ENCODE results near the gene IZUMO1R.
"Not testable (repeated sequence)": the region's sequence is repeated elsewhere in the genome, so short reads cannot be mapped to it uniquely, and the experiment has no call there.

IZUMO1R gene

DNA sequence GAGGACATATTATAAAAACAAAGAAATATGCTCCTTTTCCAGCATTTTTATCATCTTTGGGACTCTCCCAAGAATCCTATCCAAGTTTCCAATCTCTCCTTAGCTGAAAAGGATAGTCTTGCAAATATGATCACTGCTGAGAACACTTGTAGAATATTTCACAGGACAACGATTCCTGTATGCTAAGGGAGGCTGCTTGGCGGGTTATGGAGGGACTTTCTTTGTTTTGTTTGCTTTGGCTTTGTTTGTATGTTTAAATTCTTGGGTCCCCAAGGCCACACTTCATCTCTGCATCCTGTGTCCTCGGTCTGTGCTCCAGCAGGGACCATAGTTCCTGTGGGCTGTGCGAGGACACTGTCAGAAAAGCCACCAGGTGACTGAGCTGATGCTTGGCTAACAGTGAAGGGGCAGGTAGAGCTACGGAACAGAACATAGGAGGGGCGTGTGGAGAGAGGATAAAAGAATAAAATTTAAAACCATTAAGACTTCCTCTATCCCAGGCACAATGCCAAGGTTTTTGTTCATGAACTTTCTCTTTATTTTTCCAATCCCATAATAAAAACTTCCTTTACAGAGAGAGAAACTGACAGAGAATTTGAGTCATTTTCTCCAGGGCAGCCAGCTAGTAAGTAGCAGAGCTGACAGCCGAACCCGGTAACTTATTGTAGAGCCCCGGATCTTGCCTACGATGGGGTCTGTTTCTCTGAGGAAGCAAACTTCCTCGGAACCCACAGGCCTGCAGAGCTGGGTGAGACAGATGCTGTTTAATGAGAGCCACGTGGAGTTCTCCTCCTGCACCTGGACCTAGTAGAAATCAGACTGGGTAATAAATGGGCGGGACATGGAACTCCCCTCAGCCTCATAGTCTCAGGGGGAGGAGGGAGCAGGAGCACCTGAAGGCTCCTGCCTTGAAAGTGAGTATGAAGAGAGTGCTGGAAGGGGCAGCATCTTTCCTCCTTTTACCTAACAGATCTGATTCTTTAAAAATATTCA is at the start of gene IZUMO1R:
Gene IZUMO1R, plus strand, starts transcription at position 615 of the 993 bp plus-strand sequence. CDS start 1,057 bp downstream, outside the sequence.
- no peak for DNase-seq (ENCODE audit: low read depth)

DNA sequence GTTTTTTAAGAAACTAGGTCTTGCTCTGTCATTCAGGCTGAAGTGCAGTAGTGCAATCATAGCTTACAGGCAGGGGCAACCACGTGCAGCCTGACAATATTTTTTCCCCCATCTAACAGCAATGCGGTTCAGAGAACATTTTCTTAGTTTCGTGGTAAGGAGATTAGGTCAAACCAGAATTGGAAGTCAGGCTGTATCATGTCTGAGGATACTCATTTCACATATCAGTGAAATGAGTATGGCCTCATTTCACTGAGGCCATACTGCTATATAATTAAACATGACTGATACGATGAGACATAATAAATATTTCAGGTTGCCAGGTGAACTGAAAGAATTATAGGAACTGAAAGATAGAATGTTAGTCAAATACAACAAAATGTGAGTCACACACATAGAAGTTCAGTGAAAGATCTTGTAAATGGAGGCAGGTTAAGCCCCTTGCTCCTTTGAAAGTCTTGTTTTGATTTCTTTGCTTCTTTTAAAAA is 32.5 kb upstream of the IZUMO1R start:
- DNase-seq (ENCODE audit: low read depth) = no peak

DNA sequence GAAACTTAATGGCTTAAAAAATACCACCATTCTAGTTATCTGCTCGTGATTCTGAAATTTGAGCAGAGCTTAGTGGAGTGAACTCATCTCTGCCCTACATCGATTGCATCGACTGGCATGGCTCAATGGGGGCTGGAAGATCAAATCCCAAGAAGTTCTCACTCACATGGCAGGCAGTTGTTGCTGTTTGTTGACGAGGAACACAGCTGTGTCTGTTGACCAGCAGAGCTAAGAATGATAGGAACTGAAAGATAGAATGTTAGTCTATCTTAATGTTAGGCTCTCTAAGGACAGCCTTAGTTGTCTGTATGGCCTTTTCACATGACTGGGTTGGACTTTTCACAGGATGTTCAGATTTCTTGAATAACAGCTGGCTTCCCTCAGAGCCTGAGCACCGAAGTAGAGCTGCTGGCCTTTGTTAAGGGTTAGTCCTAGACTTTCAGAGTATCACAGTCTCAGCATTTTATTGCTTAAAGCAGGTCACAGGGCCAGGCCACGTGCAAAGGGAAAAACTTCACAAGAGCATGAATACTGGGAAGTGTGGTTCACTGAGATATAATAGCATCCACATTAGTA is 31.6 kb upstream of the IZUMO1R start:
- DNase-seq (ENCODE audit: low read depth) = no peak

DNA sequence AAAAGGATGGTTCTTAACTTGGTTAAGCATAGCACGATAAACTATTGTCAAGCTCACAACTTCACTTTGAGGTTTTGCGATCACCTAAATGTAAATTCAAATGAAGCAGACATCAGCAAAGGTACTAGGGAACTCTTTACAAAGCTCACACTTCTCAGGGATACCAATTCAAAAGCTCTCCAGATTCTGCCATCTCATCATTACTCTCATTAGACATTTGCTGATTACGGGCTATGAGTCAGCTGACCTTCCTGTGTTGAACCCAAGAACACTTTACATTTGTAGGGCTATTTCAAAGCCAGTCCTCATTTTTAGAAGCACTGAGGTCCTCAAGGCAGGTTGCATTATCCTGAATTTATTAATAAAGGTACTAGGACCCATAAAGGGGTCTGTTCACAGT is 28.4 kb upstream of the IZUMO1R start:
- no peak for DNase-seq (ENCODE audit: low read depth)

DNA sequence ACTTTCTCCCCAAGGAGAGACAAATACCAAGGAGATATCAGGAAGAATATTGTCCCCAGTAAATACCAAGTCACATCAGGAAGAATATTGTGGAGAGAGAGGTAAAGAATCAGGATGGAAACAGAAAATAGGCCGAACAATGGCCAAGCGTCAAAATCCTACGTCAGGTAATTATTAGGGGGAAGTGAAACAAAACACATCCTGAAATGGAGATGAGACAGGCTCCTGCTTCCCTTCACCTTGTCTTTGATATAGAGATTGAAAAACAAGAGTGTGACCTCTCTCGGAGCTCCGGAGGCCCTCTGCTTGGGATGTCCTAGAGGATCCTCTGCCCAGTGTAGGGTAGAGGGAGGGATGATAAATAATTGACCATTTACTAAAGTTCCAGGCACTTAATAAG is 27.4 kb upstream of the IZUMO1R start:
- DNase-seq (ENCODE audit: low read depth) = no peak

DNA sequence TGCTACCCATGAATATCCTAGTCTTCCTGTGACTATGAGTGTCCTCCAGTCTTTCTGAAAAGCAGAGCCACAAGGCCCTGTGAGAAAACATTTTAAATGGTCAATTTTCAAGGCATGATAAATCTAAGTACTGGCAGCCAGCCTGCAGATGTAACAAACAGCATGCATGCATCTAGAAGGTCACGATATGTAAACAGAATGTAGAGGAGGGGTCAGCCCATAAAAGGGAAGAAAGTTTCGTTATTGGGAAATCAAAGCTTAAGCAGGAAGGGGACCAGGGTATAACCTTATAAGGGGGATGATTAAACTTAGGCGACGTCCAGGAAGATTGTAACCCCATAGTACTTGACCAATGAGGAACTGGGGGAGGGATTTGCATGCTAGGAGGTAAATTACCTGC is 26.2 kb upstream of the IZUMO1R start:
- DNase-seq (ENCODE audit: low read depth) = not testable (repeated sequence)

DNA sequence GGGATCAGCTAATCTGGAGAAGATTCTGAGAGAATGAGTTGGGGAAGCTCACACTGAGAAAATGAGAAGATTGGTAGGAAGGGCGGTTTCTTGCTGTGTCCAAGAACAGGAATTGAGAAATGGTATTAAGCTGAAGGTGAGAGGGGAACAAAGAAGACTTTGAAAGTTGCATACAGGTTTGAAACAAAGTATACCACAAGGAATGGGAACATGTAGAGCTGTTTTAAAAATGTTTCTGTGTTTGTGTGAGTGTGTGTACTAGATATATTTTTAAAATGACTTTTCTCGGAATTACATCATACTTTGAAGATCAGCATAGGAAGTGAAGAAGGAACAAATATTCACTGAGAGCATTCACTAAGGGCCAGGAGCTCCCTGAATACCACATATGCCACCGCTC is 24.4 kb upstream of the IZUMO1R start:
- no peak for DNase-seq (ENCODE audit: low read depth)

DNA sequence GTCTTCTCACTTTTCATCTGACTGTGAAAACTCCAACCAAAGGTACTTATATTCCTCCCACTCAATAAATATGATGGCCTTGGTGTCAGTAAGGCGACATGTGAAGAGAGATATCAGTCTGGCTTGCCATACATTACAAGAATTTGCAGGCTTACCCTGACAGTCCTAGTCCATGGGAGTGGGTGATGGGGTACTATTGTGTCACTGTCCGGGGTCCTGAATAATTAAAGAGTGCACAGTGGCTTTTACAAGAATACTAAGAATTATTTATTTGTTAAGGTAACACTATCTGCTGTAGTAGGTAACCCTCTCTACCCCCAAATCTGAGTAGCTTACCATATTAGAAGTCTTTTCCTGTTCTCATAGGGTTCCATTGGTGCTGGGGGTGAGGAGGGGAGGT is 23.1 kb upstream of the IZUMO1R start:
- no peak for DNase-seq (ENCODE audit: low read depth)

DNA sequence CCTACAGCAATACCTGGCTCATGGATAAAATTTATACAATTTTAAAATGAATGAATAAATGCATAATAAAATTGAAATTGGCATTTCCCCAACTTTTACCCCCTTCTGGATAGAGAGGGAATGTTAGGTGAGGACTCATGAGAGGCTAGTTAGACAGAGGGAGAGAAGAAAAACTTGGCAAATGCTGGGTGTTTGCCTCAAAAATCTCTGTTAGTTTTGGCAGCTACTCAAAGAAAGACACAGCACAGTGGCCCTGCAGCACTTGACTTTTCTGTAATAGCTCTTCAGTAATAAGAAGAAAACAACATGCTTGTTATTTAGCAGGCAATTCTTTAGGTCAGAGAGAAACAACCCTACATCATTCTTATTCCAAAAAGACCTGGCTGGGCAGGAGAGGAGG is 20.7 kb upstream of the IZUMO1R start:
- no peak for DNase-seq (ENCODE audit: low read depth)

DNA sequence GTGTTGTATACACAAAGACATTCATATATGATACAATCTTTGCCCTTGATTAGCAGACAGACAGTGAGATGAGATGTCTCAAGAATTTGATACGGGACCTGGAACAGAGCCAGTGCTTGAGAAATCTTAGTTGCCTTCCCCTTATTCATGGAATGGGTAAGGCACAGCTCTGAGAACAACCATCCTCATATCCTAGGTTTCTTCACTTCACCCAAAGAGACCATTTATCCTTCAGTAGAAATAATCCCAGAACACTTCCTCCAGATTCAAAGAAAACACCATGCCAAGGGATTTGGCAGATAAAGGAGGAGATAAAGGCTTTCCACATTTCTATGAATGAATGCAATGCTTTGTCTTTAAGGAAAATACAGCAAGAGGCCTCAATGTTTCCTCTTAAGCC is 8.8 kb upstream of the IZUMO1R start:
- no peak for DNase-seq (ENCODE audit: low read depth)

DNA sequence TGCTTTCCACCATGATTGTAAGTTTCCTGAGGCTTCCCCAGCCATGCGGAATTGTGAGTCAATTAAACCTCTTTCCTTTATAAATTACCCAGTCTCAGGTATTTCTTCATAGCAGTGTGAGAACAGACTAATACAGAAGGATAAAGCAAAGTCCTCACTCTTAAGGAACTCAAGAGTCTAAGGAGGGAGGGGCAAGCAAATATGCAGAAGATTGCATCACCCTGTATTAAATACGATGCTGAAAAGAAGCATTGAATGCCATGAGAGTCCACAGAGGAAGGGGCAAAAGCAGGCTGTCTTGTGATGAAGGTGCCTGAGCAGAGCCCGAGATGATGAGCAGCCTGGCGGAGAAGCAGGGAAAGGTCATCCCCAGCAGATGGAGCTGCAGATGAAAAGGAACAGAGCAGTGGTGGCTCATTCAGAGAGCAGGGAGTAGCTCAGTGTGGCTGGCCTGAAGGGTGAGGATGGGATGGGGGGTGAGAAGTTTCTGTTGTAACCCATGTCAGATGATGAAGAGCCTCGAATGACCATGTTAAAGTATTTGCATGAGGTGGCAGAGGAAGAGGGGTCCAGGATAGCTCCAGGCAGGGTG is 6.3 kb upstream of the IZUMO1R start:
- DNase-seq (ENCODE audit: low read depth) = no peak

DNA sequence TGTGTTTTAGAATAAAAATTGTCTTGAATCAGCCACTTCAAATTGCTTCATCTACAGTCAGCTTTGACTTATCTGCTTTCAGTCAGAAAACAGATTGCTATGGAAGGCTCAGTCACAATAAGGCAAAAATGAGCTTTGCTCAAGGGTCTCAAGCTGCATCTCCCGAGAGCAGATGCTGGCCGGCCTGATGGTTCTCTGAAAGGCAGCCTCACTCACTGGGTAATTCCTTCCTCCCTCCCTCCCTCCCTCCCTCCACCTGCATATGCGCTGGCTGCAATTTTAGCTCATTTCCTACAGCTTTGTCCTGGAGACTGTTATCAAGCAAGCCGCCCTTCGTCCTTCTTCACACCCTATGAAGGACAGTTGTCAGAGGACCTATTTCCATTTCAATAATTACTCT is 1.6 kb upstream of the IZUMO1R start:
- DNase-seq (ENCODE audit: low read depth) = no peak

DNA sequence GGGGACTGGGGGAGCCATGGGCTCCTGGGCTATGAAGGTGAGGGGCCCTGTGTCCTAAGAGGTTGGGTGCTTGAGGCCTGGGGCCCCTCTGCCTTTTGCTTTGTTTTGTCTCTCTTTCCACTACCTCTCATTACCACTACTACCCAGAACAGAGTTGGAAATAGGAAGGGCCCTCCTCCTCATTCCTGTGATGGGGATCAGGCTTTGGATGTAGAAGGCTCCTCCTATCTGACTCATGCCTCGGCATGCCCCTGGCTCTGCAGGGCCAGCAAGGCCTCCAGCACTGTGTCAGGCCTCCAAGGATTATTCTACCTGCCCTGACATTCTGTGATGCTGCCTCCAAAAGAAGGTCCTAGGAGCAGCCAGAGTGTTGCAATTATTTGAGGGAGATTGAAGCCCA is 766 bp downstream of the IZUMO1R start:
- DNase-seq (ENCODE audit: low read depth) = no peak

DNA sequence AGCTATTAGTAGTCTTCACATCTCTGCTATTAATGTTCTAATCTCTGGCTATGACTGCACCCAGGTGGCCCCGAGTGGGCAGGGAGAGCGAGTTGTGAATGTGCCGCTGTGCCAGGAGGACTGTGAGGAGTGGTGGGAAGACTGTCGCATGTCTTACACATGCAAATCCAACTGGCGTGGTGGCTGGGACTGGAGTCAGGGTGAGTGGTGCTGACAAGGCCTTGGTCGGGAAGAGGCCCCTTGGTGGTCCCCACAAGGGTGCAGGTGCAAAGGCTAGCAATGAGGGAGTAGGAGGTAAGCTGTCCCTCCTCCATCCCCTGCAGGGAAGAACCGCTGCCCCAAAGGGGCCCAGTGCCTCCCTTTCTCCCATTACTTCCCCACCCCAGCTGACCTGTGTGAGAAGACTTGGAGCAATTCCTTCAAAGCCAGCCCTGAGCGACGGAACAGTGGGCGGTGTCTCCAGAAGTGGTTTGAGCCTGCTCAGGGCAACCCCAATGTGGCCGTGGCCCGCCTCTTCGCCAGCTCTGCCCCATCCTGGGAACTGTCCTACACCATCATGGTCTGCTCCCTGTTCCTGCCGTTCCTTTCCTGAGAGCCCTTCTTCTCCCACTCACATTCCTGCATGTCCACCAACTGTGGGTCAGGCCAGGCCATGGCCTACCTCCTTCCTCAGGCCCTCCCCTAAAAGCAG is 2.9 kb downstream of the IZUMO1R start:
- no peak for DNase-seq (ENCODE audit: low read depth)

DNA sequence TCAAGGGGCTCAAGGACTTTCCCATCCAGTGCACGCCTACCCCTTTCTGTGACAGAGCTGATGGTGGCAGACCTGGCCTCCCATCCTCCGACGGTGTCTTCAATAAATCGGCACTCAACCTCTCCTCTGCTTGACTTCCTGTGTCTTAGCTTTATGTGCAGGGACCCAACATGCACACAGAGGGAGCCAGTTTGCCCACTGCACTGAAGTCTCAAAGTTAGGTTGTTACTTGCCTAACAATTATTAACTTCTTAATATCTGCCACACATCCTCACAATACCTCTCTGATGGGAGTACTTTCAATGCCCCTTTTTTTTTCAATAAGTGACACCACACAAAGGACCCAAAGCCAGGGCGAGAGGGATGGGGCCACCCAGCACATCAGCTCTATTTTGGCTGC is 3.6 kb downstream of the IZUMO1R start:
- no peak for DNase-seq (ENCODE audit: low read depth)

DNA sequence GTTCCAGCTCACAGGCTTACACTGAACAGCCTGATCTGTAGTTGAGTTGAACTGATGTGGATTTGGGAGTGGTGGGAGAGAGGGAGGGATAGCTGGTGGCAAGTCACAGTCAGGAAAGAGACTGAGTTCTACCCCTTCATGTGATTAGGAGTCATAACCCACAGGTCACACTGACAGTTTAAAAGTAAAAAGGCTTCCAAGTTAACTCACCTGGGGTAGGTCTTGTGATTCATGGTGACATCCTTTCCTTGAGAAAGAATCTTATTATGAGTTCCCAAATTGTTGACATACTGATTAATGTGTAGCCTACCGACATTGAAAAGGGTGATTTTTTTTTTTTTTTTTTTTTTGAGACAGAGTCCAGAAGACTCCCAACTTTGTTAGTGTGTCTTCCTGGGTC is 5.4 kb downstream of the IZUMO1R start:
- DNase-seq (ENCODE audit: low read depth) = no peak

DNA sequence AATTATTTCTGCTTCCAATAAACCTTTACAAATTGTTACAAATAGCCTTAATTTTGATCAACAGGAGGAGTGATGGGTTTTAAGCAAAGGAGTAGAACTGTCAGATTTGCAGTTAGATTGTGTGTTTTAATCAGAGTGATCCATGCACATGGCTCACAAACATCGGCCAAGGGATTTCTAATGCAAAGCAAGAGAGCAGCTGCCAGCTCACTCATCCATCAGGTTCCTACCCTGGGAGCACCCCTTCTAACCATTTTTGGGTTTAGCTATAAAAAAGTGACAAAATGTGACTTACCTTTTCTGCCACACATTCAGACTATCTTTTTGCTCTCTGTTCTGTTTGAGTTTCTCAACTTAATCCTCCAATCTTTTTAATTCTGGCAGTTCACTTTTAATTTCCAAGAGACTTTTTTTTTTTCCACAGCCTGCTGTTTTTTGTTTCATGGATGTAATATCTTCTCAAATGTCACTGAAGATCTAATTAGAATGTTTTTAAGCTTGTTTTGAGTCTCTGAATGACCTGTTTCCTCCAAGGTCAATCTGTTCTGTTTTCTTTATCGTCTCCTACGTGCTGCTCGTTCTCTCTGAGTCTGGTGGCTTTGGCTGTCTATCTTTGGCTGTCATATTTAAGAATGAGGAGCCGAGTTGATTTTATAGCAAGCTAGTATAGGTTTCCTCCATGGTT is 6.0 kb downstream of the IZUMO1R start:
- no peak for DNase-seq (ENCODE audit: low read depth)

DNA sequence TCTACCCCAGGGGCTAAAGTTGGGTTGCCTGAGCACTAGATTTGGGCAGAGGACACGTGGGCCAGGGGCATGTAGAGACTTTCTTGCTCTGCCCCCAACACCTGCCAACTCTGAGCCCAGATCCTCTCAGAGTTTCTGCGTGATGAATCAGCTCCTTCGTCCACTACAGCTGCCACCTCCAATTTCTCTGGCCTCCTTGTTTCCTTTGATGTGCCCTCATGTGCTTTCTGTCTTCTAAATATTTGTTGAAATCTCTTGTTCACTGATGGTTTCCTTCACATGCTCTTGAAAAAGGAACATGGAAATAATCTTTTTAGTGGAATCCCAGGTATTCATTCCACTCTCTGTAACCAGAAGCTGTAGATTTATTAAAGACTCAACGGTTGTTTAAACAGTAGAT is 8.0 kb downstream of the IZUMO1R start:
- no peak for DNase-seq (ENCODE audit: low read depth)

DNA sequence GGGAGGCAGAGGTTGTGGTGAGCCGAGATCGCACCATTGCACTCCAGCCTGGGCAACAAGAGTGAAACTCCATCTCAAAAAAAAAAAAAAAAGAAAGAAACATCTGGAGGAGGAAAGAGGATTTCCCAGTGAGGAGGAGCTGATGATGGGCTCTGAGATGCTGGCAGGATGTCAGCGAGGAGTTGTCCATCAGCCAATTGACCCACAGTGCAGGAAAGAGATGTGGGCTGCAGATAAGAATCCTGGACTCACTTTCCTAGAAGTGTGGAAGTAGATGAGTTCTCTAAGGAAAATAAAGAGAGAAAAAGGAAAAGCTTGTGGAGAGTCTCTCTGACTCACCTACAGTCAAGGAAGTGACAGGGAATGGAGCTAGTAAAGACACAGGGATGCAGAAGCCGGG is 9.7 kb downstream of the IZUMO1R start:
- DNase-seq (ENCODE audit: low read depth) = no peak

DNA sequence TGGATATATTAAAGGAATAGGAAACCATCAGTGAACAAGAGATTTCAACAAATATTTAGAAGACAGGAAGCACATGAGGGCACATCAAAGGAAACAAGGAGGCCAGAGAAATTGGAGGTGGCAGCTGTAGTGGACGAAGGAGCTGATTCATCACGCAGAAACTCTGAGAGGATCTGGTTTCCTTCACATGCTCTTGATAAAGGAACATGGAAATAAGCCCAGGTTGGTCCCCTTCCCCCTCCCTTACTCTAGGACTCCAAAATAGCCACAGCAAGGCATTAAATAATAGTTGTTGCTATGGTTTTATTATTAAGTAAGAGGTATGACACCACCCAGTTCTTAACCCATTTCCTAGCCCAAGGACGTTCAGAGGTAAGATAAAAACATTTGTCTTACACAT is 11.3 kb downstream of the IZUMO1R start:
- DNase-seq (ENCODE audit: low read depth) = no peak

DNA sequence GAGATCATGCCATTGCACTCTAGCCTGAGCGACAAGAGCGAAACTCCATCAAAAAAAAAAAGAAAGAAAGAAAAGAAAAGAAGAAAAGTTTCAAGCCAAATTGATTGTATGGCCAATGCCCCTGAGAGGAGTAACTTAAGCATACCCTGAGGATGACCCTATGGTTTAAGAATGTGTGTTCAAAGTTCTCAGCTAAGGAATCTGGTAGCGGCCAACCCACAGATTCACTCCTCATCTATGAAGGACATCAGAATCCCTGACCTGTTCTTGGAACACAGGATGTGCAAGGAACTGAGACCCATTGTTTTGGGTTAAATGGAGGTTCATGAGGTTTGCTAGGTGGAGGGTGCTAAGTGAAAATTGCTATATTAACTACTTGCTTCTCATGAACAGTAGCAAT is 18.1 kb downstream of the IZUMO1R start:
- DNase-seq (ENCODE audit: low read depth) = no peak

DNA sequence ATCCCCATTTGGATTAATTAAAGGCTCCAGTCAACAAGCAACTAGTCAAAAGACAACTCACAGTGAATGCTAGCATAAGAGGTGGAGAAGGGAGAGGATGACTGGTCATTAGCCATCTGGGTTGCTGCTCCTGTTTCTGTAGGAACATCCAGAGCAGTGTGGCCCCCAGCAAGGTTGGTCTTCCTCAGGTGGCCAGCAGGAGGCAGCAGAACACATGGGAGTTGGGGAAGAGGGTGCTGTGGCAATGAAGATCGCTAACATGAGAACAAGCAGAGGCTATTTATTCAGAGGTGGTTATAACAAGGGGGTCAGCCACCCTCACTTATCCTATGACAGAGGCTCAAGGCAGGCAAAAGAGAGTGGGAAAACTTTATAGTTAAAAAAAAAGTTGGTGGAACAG is 21.3 kb downstream of the IZUMO1R start:
- DNase-seq (ENCODE audit: low read depth) = no peak

Data from stimulated activated CD8-positive, alpha-beta memory T cell treated with anti-CD3 and anti-CD28 coated beads, Interleukin-15, amount 100 ng/mL, for 1 hour (primary cell).